ENCODE measurements around the gene VAMP4.
"Not testable (repeated sequence)": the region's sequence is repeated elsewhere in the genome, so short reads cannot be mapped to it uniquely, and the experiment has no call there.

Gene VAMP4

DNA sequence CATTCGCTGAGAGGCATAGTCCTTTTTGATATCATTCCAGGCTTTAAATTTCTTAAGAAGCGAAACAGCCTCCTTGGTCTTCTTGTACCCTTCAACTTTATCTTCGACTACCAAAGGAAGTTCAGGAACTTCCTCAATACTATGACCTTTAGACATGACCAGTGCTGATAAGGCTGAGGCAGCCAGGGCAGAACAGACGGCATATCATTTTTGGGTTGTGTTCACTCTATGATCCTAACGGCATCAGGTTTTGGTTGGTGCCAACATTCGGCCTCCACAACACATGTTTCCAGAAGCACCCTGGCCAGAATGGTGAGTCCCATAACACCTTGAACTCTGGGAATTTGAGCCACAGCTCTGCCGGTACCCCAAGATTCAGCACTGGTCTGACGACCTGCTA, 58.0 kb downstream of the VAMP4 start:
- DNase-seq: no peak

DNA sequence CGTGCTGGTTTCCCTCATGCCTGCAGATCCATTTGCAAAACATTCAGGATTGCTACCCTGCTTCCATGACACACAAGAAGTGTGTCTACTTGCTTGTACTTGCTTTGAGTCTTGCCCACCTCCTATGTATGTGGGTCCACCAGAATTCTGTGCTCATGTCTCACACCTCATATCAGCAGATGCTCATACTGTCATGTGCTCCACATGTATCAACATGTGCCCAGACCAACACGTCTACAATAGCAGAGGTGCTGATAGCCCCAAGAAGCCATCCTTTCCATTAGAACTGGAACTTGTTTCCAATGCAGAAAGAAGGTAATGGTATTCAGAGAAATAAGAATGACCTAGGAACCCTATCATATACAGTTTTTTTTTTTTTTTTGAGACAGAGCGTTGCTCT, 61.5 kb downstream of the VAMP4 start:
- no peak for DNase-seq

DNA sequence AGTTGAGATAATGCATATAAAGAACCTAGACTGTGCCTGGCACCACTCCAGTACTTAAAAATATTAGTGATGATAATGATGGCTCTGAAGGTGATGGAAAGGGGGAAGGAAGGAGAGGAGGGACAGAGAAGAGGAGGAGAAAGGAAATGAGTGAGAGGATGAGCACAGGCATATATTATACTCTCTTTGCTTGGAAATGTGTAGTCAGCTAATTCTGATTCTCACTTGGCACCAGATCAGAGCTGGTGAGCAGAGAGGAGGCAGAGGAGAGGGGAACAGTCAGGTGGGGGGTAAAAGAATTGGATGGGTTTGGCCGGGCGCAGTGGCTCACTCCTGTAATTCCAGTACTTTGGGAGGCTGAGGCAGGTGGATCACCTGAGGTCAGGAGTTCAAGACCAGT, 65.0 kb downstream of the VAMP4 start:
- DNase-seq: no peak

DNA sequence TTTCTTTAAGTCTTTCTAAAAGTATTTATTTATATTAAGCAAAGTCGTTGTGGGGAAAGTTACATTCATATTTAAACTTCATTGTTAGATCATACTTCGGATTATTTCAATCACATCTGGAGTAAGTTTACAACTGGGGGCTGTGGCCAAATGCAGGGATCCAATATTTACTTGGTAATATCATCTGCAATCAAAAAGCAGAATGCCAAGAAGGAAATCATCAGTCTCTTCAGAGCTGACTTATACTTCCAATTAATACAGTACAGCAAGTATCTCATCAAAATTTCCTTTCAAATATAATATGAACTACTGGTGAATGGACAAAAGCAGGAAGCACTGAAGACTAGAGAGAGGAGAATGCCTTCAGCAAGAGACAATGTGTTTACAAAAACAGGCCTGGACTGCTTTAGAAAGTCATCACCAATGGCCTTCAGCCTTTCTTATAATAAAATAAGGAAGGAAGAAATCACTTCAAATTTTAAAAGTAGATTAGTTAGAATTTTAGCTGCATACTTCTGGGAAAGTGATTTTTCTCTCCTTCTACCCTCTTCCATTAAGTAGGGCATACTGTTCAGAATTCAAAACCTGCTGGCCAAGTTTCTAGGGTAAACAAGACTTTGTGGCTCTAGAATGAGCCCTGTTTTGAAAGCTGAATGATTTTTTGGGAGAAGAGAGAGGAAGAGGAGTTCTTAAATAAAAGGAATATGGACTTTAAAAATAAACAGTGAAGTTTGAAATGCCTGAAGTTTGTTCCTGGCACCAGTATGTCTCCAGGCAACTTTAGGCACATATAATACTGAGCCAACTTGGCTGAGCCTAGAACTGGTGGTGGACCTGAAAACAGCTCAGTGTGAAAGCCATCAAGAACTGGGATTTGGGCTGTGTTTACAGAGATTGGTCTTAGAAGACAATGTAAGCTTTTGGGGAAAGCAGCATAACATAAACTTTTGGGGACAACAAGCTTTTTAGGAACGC, 67.1 kb downstream of the VAMP4 start:
- DNase-seq: no peak

DNA sequence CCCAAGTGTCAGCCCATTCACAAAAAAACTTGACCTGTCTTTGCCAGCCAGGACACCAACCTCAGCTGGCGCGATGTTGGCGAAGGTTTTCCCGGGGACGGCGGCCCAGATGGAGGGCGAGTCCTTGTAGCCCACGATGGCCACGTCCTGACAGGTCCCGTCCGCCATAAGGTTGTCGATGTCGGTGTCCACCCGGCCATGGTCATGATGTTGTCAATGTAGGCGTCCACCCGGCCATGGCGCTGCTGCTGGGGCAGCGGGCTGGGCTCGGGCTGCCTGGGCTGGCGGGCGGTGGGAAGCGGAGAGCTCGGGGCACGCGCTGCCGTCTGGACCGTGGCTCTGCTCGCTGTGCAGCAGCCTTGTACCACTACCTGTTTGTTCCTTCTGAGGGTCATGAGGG, 71.1 kb downstream of the VAMP4 start:
- no peak for DNase-seq

GRCh38 chr1:171668372-171668771, 73.5 kb downstream of the VAMP4 start:
- DNase-seq: no peak

DNA sequence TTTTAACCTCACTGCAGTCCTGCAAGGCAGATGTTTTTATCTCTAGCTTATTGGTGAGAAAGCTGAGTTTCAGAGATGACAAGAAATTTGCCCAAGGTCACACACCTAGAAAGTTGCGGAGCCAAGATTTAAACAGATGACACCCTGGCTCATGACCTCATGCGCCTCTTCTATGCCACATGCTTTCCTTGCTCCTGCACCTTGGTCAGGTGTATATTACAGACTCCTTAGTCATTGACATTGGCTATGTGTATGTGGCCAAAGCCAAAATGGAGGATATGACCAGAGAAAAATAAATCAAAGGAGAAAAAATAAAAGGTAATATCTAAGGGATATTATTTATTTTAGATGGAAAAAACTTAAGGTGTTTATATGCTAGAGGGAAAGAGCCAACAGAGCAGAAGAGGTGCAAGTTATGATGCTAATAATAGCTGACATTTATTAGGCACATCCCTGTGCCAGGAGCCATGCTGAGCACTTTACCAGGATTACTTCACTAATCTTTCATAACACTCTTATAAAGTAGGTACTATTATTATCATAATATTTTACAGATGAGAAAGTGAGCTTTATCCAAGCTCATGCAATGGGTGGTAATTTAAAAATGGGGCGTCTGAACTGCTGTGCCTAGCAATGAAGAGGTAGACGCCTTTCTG, 75.6 kb downstream of the VAMP4 start:
- no peak for DNase-seq

DNA sequence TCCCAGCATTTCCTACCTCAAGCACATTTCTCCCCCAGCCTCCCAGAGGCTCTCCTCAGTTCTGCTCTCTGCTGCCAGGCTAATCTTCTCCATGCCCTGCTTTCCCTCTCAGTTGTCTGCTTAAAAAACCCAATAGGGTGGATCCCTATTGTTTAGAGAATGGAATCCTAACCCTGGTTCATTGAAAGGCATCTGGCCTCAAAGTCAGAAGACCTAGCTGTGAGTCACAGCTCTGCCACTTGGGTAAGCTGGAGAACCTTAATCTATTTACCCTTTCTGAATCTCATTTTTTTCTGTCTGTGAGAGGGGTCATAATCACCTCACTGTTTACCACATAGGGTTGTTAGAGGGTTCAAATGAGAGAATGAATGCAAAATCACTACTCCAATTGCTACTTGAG, 76.9 kb downstream of the VAMP4 start:
- DNase-seq: no peak

DNA sequence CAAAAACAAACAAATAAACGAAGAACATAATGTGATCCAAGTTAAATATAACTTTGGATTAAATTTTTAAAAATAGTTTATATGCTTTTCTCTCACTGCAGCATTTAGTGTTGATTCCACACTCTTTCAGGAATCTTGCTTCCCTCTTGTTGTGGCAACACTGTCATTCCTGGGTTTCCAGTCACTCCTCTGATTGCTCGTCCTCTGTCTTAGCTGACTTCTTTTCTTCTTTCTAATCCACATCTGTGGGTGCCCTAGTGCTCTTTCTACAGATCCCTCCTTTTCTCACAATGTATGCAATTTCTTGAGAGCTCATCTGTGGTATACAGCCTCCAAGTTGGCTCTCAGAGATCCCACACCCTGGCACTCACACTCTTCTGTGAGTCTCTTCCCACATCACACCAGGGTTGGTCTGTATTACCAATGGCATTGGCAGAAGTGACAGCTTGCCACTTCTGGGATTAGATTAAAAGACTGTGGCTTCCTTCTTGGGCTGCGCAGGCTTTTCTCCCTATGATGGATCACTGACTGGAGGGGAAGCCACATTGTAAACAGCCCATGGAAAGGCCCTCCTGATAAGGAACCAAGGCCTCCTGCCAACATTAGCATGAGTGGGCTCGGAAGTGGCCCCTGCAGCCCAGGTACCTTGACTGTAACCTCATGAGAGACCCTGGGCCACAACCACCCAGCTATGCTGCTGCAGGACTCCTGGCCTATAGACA, 77.8 kb downstream of the VAMP4 start:
- DNase-seq: no peak

DNA sequence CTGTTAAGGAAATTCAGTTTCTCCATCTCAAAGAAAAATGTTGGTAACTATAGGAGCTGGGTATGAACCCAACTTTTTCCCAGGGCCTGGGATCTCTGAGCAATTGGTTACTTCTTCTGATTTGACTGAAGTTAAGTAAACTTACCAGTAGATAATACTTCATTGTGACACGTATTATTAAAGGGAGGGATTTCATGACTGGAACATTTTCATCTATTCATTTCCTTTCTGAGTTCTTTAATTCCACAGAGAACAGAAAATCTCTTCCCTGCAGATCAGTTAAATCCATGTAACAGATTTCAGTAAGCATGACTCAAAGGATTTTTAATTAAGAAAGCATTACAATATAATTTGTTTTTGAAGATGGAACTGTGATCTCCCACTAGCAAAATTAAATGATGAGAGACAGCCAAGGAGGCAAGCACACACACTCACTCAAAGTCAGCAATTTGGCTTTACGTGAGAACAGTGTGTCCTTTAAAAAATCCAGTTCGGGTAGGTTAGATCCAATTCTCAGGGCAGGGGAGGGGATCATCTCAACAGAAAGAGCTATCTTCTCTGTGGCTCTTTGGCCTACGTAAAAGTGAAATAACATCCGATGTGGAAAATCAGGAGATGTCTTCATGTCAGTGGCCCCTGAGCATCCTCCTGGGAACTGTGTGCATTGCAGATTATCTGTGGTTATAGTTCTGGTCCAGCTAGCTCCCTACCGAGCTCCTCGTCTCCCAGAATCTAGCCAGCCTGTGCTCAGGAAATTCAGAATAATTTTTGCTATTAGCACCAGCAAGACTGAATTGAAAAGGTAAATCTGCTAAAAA, 78.6 kb downstream of the VAMP4 start:
- no peak for DNase-seq

GRCh38 chr1:171661076-171661650, 80.7 kb downstream of the VAMP4 start:
- no peak for DNase-seq

DNA sequence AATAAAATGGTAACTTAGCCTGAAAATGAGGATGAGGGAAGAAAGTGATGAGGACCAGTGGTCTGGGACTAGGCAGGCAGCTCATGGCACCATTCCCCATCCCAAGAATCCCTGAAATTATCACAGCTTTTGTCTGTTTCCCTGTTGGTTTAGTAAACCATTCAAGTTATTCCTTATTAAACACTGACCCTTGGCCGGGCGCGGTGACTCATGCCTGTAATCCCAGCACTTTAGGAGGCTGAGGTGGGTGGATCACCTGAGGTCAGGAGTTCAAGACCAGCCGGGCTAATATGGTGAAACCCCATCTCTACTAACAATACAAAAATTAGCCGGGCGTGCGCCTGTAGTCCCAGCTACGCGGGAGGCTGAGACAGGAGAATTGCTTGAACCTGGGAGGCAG, 85.7 kb downstream of the VAMP4 start:
- DNase-seq: not testable (repeated sequence)

GRCh38 chr1:171655746-171656116, 86.1 kb downstream of the VAMP4 start:
- no peak for DNase-seq

DNA sequence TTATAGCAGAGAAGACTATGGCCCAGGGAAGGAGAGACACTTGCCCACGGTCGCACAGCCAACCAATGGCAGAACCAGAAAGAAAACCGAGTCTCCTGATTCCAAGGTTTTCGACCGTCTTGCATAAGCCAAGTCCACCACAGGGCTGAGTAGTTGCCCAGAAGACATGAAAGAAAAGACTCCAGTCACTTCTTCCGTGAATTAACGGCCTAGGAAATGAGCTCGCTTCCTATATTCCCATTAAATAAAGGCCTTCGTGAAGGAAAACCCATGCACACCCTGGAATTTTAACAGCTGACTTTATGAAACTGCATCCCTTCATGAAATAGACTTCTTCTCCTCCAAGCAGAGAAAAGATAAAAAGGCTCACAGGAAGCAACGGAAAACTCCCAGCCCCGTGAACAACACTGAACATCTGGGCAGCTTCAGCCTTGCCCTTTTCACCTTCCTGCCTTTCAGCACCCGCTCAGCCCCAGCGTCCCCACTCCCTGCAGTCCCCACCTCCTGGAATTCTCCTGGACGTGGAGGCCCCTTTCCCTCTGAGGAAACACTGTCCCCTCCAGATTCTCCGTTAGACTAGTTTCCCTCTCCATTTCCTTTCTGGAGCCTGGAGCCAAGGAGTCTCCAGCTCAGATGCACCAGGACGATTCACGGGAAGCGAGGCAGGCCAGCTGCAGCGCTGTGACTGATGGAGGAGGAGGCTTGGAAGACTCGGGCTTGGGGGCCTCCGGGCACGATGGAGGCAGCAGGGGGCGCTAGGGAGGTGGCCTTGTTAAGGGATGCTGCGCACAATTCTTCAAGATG, 86.7 kb downstream of the VAMP4 start:
- DNase-seq: peak; percentile 59

DNA sequence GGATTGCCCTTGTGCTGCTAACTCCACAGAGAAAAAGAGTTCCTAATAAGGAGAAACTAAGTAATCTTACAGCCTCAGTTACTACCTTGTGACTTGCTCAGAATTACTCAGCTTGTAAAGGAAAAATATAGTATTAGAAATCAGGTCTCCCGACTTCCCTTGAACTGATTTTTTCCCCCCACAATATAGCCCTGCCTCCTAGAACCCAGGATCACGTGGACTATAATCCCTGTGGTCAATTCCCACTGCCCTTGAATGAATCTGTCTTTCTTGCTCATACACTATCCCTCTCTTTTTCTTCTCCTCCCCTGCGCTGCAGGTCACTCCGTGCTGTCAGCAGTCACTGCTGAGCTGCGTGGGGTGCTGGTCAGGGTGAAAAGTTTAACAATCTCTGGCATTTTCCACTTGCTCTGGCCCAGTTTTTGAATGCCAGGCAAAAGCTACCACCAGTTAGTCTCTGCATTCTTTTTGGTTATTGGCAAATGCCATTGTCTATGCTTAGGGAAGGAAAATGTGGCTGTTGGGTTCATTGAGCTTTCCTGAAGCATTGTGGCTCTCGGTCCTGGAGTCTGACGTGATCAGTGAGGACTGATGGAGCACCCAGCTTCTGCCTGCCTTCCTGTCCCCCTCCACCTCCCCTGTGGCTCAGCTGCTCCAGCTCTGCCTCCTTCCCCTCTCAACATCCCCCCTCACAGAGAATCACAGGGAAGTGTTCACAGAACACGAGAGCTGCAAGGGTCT, 87.5 kb downstream of the VAMP4 start:
- no peak for DNase-seq

DNA sequence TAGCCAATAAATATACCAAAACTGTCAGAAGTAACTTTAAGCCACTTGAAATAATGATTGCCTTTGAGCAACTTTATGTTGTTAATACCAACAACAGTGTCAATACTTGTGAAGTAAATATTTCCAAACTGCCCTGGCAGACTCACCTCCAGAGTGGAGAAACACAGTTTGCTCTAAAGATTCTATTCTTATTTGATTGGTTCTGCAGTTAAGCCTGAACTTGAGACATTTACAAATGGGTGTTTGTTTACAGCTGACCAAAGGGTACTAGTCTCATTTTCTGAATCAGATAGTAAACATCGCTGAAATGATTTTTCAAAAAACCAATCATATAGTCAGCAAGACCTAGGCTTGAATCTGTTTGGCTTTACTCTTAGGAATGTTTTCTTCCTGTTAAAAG, 88.1 kb downstream of the VAMP4 start:
- no peak for DNase-seq

GRCh38 chr1:171652234-171652822, 89.5 kb downstream of the VAMP4 start, which contains the start of gene MYOC:
Gene MYOC, minus strand, starts transcription at chr1:171652688. Its CDS starts 77 bp downstream, at chr1:171652611.
- no peak for DNase-seq

Measured in CD4-positive, alpha-beta T cell treated with Interleukin-17A for 1 hour (primary cell).